Panc1 (cell line): Measurements from ENCODE around the gene BLNK. TPM values are rescaled to one million over a fixed set of nuclear protein-coding genes. Genes with fewer than 3 reads are reported as not detected.

ENCODE experiments used
- ATAC-seq: fragments of 200-7000 bp; cut with Tn5 transposase; 2 replicates; pipeline ENCODE4 v1.9.1; 2020; ENCODE audit warnings: mild to moderate bottlenecking, moderate library complexity
- BruUV-seq: library from RNA; stranded (reverse); fragments of 400-500 nt; replicated peaks from 2 replicates; lab custom pipeline; 2021; lab: Mats Ljungman, UMichigan
- CTCF ChIA-PET: fragments of 300-600 bp; sonication (Branson Sonifier 250); formaldehyde crosslinking; loops from one replicate; lab custom pipeline; 2022; ENCODE audit warnings: antibody characterized with exemption; lab: Charles Lee
- POLR2A ChIA-PET: fragments of 300-600 bp; sonication (Branson Sonifier 250); formaldehyde crosslinking; loops from one replicate; lab custom pipeline; 2022; ENCODE audit warnings: antibody characterized with exemption; lab: Charles Lee
- DNase-seq: peaks from one replicate; pipeline ENCODE4 v3.0.0-alpha.2; 2010; ENCODE audit warnings: low read depth, low spot score
- H3K27ac ChIP-seq: 2 replicates; pipeline ENCODE4 v1.5.1; 2011; ENCODE audit warnings: mild to moderate bottlenecking, low read length, inconsistent platforms
- H3K27me3 ChIP-seq: fragments of 200-500 bp; sonication (Bioruptor generic); 2 replicates; pipeline ENCODE4 v1.6.0; 2014; ENCODE audit warnings: low read length, inconsistent platforms; ENCODE audit not compliant: control insufficient read depth, insufficient read depth
- H3K36me3 ChIP-seq: fragments of 200-500 bp; sonication (Bioruptor generic); 2 replicates; pipeline ENCODE4 v1.5.1; 2014; ENCODE audit warnings: inconsistent platforms, mild to moderate bottlenecking, low read length, moderate library complexity; ENCODE audit not compliant: control insufficient read depth, insufficient read depth
- H3K4me1 ChIP-seq: 2 replicates; pipeline ENCODE4 v1.5.1; 2011; ENCODE audit warnings: inconsistent platforms, mild to moderate bottlenecking, low read length, moderate library complexity; ENCODE audit not compliant: control insufficient read depth, insufficient read depth
- H3K4me3 ChIP-seq, 2 experiments: 2 replicates each; pipeline ENCODE4 v1.5.1; 2011 to 2012; ENCODE audit warnings: low read depth in 2 of 2, low read length in 2 of 2, mild to moderate bottlenecking in 2 of 2, inconsistent platforms in 1 of 2, moderate library complexity in 1 of 2
- H3K9me3 ChIP-seq: fragments of 200-500 bp; sonication (Bioruptor generic); 2 replicates; pipeline ENCODE4 v1.5.1; 2014; ENCODE audit warnings: low read depth, mild to moderate bottlenecking, inconsistent platforms, low read length, moderate library complexity; ENCODE audit not compliant: control insufficient read depth, insufficient read depth
- CTCF ChIP-seq: fragments of 450-650 bp; IDR thresholded peaks from 2 replicates; pipeline ENCODE4 v1.5.1; 2017; ENCODE audit warnings: mild to moderate bottlenecking
- POLR2AphosphoS5 ChIP-seq: IDR thresholded peaks from 2 replicates; pipeline ENCODE4 v1.6.1; 2012; ENCODE audit warnings: mild to moderate bottlenecking, low read depth, low read length, moderate library complexity
- REST ChIP-seq, 2 experiments: IDR thresholded peaks; 2 replicates each; pipeline ENCODE4 v1.6.1; 2011 to 2012; ENCODE audit warnings: low read depth in 2 of 2, control low read depth in 1 of 2, low read length in 1 of 2, mild to moderate bottlenecking in 1 of 2, moderate library complexity in 1 of 2; ENCODE audit not compliant: insufficient read depth in 1 of 2
- SIN3A ChIP-seq: IDR thresholded peaks from 2 replicates; pipeline ENCODE4 v1.6.1; 2012; ENCODE audit warnings: low read depth, mild to moderate bottlenecking, low read length, moderate library complexity, borderline replicate concordance; ENCODE audit not compliant: insufficient read depth
- TCF7L2 ChIP-seq: IDR thresholded peaks from 2 replicates; pipeline ENCODE4 v1.6.1; 2011; ENCODE audit warnings: mild to moderate bottlenecking, low read depth, low read length, inconsistent platforms
- in situ Hi-C: cut with HindIII; loops from 2 replicates; pipeline ENCODE4 v1.10.0; 2016; ENCODE audit warnings: low sequenced_read_pairs, low pct_unique_long_range_greater_than_20kb
- intact Hi-C: fragments of 100-400 bp; cut with micrococcal nuclease; formaldehyde crosslinking; loops from one replicate; pipeline ENCODE4 v1.10.0; 2022; ENCODE audit not compliant: unreplicated experiment
- total RNA-seq: library from RNA; stranded (reverse); gene quantifications from one replicate; pipeline ENCODE4 v1.2.1, GENCODE V29; 2021; ENCODE audit not compliant: unreplicated experiment

The BLNK gene
- total RNA-seq, 1 experiment from 2014 or later: 0.10 TPM

GRCh38 chr10:96283756-96284155 lies 12.4 kb upstream of the BLNK start:
- in situ Hi-C loops (no loop called here), intact Hi-C loops (no loop called here)
- DNase-seq (no peak), ATAC-seq (no peak)
- no peak overlapping the region for H3K4me3 ChIP-seq
- no peak for TF ChIP-seq CTCF
- no peak for TF ChIP-seq REST (IDR thresholded peaks at IDR 0.05; ENCODE audit: insufficient read depth in 1 of 2, low read depth in 2 of 2, low read length in 1 of 2)
- no peak for TF ChIP-seq POLR2AphosphoS5
- TF ChIP-seq SIN3A: no peak
- no peak for TF ChIP-seq TCF7L2
- no peaks in the 10 kb centered on the region for H3K36me3 ChIP-seq
- BruUV-seq: no TSS peak
- ChIA-PET POLR2A (interaction anchor here (0.6 kb wide), 1 partner anchor 1074 kb away, joined by 5 read pairs; no protein-coding TSS in a partner anchor), CTCF (interaction anchor here (0.6 kb wide), 1 partner anchor 33 kb away, joined by 3 read pairs; no protein-coding TSS in a partner anchor)
- no peaks in the 10 kb centered on the region for H3K4me1 ChIP-seq
- H3K27ac ChIP-seq: no peak overlapping the region
- H3K27me3 ChIP-seq: peaks cover 5% of the 10 kb centered on the region; the same call in 1 of the 2 replicates
- no peaks in the 10 kb centered on the region for H3K9me3 ChIP-seq

GRCh38 chr10:96283351-96283750 lies 12.0 kb upstream of the BLNK start:
- intact Hi-C loops: no loop called here
- BruUV-seq: no TSS peak
- TF ChIP-seq TCF7L2 (no peak), CTCF (no peak), POLR2AphosphoS5 (no peak), SIN3A (no peak), REST (IDR thresholded peaks at IDR 0.05; ENCODE audit: insufficient read depth in 1 of 2, low read depth in 2 of 2, low read length in 1 of 2) (no peak)
- DNase-seq (no peak), ATAC-seq (no peak)
- ChIA-PET POLR2A (no interaction called here), CTCF (no interaction called here)
- H3K4me3 ChIP-seq: no peak overlapping the region
- no peaks in the 10 kb centered on the region for H3K9me3 ChIP-seq
- in situ Hi-C loops: no loop called here
- no peak overlapping the region for H3K27ac ChIP-seq
- peaks cover 5% of the 10 kb centered on the region; the same call in 1 of the 2 replicates for H3K27me3 ChIP-seq
- H3K4me1 ChIP-seq: no peaks in the 10 kb centered on the region
- no peaks in the 10 kb centered on the region for H3K36me3 ChIP-seq
